HEK293 (cell line): ENCODE results near the gene S100A1.
A peak's percentile ranks its signal among the peaks of the same experiment; 100 is the strongest.

Experiments
- CTCF ChIA-PET: fragments of 350-600 bp; formaldehyde crosslinking; extraction: SDS; loops from one replicate; lab custom pipeline; 2021; ENCODE audit warnings: antibody characterized with exemption; lab: Yijun Ruan, JAX
- POLR2A ChIA-PET: fragments of 300-600 bp; formaldehyde crosslinking; extraction: SDS; loops from one replicate; lab custom pipeline; 2020; ENCODE audit warnings: antibody characterized with exemption, inconsistent platforms; lab: Yijun Ruan, JAX
- H3K27ac ChIP-seq: fragments of 200-500 bp; sonication (Bioruptor generic); 2 replicates; pipeline ENCODE4 v1.5.1; 2014; ENCODE audit warnings: low read depth, low read length, control low read depth, inconsistent platforms; ENCODE audit errors: extremely low read depth
- H3K36me3 ChIP-seq, 2 experiments: fragments of 200-500 bp in 1 of 2; sonication (Bioruptor generic) in 1 of 2; 1 replicate in 1 of 2; 2 replicates in 1 of 2; pipeline ENCODE4 v1.5.1; 2014 to 2017; ENCODE audit warnings: inconsistent platforms in 2 of 2, low read length in 2 of 2; ENCODE audit not compliant: control insufficient read depth in 2 of 2, insufficient read depth in 1 of 2
- H3K4me1 ChIP-seq: fragments of 200-500 bp; sonication (Bioruptor generic); 2 replicates; pipeline ENCODE4 v1.5.1; 2014; ENCODE audit warnings: mild to moderate bottlenecking, low read length, inconsistent platforms; ENCODE audit not compliant: control insufficient read depth, insufficient read depth
- H3K4me3 ChIP-seq: 2 replicates; pipeline ENCODE4 v1.5.1; 2011; ENCODE audit warnings: low read depth, mild to moderate bottlenecking, control low read depth, low read length, moderate library complexity
- H3K9me3 ChIP-seq: fragments of 200-500 bp; sonication (Bioruptor generic); 2 replicates; pipeline ENCODE4 v1.5.1; 2014; ENCODE audit warnings: low read depth, low read length, inconsistent platforms; ENCODE audit not compliant: control insufficient read depth, insufficient read depth
- EGR2 ChIP-seq: fragments of 450-650 bp; formaldehyde crosslinking; IDR thresholded peaks from 2 replicates; pipeline ENCODE4 v1.5.1; 2016; ENCODE audit warnings: low read depth, missing biosample characterization, missing genetic modification characterization
- HOXD13 ChIP-seq: sonication (generic); formaldehyde crosslinking; IDR thresholded peaks from 2 replicates; pipeline ENCODE4 v1.8.0; 2022; ENCODE audit warnings: missing genetic modification reagents, borderline replicate concordance
- IKZF3 ChIP-seq: fragments of 450-650 bp; IDR thresholded peaks from 2 replicates; pipeline ENCODE4 v1.5.0; 2018; ENCODE audit warnings: missing biosample characterization, mild to moderate bottlenecking, missing genetic modification characterization, moderate library complexity
- KLF9 ChIP-seq: fragments of 450-650 bp; formaldehyde crosslinking; IDR thresholded peaks from 2 replicates; pipeline ENCODE4 v1.5.1; 2016; ENCODE audit warnings: missing biosample characterization, missing genetic modification characterization, low read depth
- SCRT2 ChIP-seq: fragments of 450-650 bp; formaldehyde crosslinking; IDR thresholded peaks from 2 replicates; pipeline ENCODE4 v1.5.1; 2016; ENCODE audit warnings: missing biosample characterization, missing genetic modification characterization
- ZBTB17 ChIP-seq: fragments of 450-650 bp; formaldehyde crosslinking; IDR thresholded peaks from 2 replicates; pipeline ENCODE4 v1.5.1; 2016; ENCODE audit warnings: missing biosample characterization, missing genetic modification characterization
- ZNF324 ChIP-seq: fragments of 450-650 bp; formaldehyde crosslinking; IDR thresholded peaks from 2 replicates; pipeline ENCODE4 v1.5.1; 2016; ENCODE audit warnings: missing biosample characterization, missing genetic modification characterization
- ZNF341 ChIP-seq: fragments of 450-650 bp; formaldehyde crosslinking; IDR thresholded peaks from 2 replicates; pipeline ENCODE4; 2016; ENCODE audit warnings: low read depth, missing biosample characterization, missing genetic modification characterization
- ZNF585B ChIP-seq: fragments of 450-650 bp; formaldehyde crosslinking; IDR thresholded peaks from 2 replicates; pipeline ENCODE4 v1.5.1; 2016; ENCODE audit warnings: missing biosample characterization, missing genetic modification characterization
- ZNF600 ChIP-seq: fragments of 450-650 bp; formaldehyde crosslinking; IDR thresholded peaks from 2 replicates; pipeline ENCODE4 v1.5.1; 2016; ENCODE audit warnings: missing biosample characterization, missing genetic modification characterization
- TF ChIP-seq, protein P1 (sequence below): fragments of 450-650 bp; formaldehyde crosslinking; IDR thresholded peaks from 2 replicates; pipeline ENCODE4 v1.5.1; 2017; ENCODE audit warnings: missing biosample characterization, missing genetic modification characterization
- TF ChIP-seq, protein P2 (sequence below): fragments of 450-650 bp; formaldehyde crosslinking; IDR thresholded peaks from 2 replicates; pipeline ENCODE4 v1.5.1; 2016; ENCODE audit warnings: missing biosample characterization, missing genetic modification characterization
- TF ChIP-seq, protein P3 (sequence below): fragments of 450-650 bp; formaldehyde crosslinking; IDR thresholded peaks from 2 replicates; pipeline ENCODE4 v1.5.1; 2016; ENCODE audit warnings: missing biosample characterization, missing genetic modification characterization, low read depth
- TF ChIP-seq, protein P4 (sequence below): fragments of 450-650 bp; formaldehyde crosslinking; IDR thresholded peaks from 2 replicates; pipeline ENCODE4 v1.5.1; 2017; ENCODE audit warnings: missing biosample characterization, mild to moderate bottlenecking, missing genetic modification characterization, moderate library complexity
- TF ChIP-seq, protein P5 (sequence below): fragments of 450-650 bp; formaldehyde crosslinking; IDR thresholded peaks from 2 replicates; pipeline ENCODE4 v1.5.1; 2016; ENCODE audit warnings: missing biosample characterization, missing genetic modification characterization
- TF ChIP-seq, protein P6 (sequence below): fragments of 450-650 bp; formaldehyde crosslinking; IDR thresholded peaks from 2 replicates; pipeline ENCODE4 v1.5.1; 2016; ENCODE audit warnings: missing biosample characterization, missing genetic modification characterization, borderline replicate concordance
- TF ChIP-seq, protein P7 (sequence below): fragments of 450-650 bp; formaldehyde crosslinking; IDR thresholded peaks from 2 replicates; pipeline ENCODE4 v1.5.1; 2016; ENCODE audit warnings: missing biosample characterization, missing genetic modification characterization

Gene S100A1

DNA sequence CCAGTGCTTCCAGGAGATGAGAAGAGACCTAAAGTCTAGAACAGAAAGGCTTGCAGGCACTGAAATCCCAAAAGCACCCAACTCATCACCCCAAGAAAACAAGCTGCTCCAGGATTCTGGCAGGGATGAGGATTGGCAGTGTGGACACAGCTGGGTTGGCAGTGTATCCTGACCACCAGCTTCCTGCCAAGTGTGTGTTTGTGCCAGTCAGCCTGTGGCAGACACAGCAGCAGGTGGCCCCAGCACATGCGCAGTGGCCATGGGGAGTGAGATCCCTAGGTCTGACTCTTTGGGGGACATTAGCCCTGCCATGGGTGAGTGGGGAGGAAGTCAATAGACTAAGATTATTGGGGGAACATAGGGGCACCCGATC lies 21.6 kb downstream of the S100A1 start:
- Histone ChIP-seq H3K36me3 (peaks cover 7 to 26% of the 10 kb centered on the region in 2 experiments), H3K9me3 (no peaks in the 10 kb centered on the region), H3K4me1 (no peaks in the 10 kb centered on the region), H3K27ac (no peak overlapping the region), H3K4me3 (no peak overlapping the region)
- ChIA-PET POLR2A (interaction anchor here (1.5 to 2.7 kb wide), 3 partner anchors 9 to 16 kb away, joined by 5 to 16 read pairs (median 7); partner anchors contain the start of genes CHTOP and SNAPIN), CTCF (no interaction called here)
- TF ChIP-seq IKZF3 (tag by site-specific recombination) = no peak
- TF ChIP-seq SCRT2 (tag by site-specific recombination) = peak; percentile 34; the same call in 1 of the 2 replicates

DNA sequence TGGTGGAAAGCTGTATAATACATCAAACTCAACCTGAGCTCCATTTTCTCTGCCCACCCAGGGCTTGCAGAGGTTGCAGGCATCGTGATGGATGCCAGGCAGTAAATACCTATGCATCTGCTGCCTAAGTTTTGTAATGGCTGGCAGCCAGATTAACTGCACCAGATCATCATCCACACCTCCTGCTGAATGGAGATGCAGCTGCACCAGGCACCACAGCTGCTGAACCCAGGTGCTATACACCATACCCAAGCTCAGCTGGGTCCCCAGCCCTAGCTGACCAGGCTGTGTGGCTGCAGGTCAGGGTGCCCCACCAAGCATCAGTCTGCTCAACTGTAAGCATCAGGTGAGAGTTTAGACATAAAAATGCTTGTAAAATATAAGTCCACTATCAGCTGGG lies 23.5 kb downstream of the S100A1 start:
- peaks cover 0 to 7% of the 10 kb centered on the region in 2 experiments; a peak in 1 of 3 replicates for H3K36me3 ChIP-seq
- POLR2A ChIA-PET = interaction anchor here (0.6 to 2.2 kb wide), 5 partner anchors 8 to 114 kb away, joined by 3 to 9 read pairs (median 4); partner anchors contain the start of genes S100A1 and S100A13
- CTCF ChIA-PET = no interaction called here
- TF ChIP-seq ZNF324 (no peak), ZNF600 (tag by site-specific recombination) (0 out of 2 replicates have a peak, but pooled peaks have one; percentile 46), ZBTB17 (tag by site-specific recombination) (peak; percentile 83)
- no peak overlapping the region for H3K4me3 ChIP-seq
- no peaks in the 10 kb centered on the region for H3K4me1 ChIP-seq
- H3K9me3 ChIP-seq = no peaks in the 10 kb centered on the region
- H3K27ac ChIP-seq = no peak overlapping the region

DNA sequence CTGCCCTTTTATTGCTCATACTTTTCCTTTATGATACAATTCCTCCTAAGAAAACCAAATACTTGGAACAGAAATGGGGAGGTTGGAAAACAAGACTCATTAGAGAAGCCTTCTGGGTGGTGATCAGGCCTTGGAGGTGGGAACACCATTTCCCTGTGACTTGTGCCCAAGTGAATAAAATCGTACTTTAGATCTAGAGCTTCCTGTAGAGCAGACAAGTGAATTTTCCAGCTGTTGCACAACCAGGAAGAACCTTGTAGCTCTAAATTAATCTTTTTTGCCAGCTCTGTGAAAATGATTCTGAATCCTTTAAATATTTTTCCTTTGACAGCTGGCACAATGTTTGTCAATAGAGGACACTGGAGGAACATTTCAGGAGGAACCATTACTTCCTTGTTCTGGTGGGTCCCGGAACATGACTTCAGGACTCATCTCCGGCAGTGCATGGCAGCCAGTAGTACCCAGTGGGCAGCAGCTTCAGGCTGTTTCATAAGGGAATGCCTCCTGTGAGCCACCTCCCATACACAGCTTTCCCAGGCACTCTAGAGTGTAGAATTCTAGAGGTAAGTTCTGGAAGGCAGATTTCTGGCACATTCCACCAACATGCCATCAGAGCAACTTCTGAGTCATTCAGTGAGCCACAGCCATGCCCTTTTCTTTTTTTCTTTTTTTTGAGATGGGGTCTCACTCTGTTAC lies 24.7 kb downstream of the S100A1 start:
- no peaks in the 10 kb centered on the region for H3K9me3 ChIP-seq
- no peaks in the 10 kb centered on the region for H3K4me1 ChIP-seq
- no peak overlapping the region for H3K4me3 ChIP-seq
- ChIA-PET CTCF (interaction anchor here (1.2 kb wide), 2 partner anchors 25 to 144 kb away, joined by 3 read pairs; partner anchors contain the start of gene S100A13), POLR2A (interaction anchor here (0.6 to 2.2 kb wide), 6 partner anchors 9 to 39 kb away, joined by 3 to 9 read pairs (median 4); partner anchors contain the start of genes CHTOP, S100A1 and S100A13)
- no peak overlapping the region for H3K27ac ChIP-seq
- no peaks in the 10 kb centered on the region for H3K36me3 ChIP-seq
- TF ChIP-seq ZNF585B (tag by site-specific recombination) (no peak), HOXD13 (no peak), ZNF341 (tag by site-specific recombination) (no peak), EGR2 (tag by site-specific recombination) (no peak), KLF9 (tag by site-specific recombination) (no peak)
- TF ChIP-seq, protein P1, sequence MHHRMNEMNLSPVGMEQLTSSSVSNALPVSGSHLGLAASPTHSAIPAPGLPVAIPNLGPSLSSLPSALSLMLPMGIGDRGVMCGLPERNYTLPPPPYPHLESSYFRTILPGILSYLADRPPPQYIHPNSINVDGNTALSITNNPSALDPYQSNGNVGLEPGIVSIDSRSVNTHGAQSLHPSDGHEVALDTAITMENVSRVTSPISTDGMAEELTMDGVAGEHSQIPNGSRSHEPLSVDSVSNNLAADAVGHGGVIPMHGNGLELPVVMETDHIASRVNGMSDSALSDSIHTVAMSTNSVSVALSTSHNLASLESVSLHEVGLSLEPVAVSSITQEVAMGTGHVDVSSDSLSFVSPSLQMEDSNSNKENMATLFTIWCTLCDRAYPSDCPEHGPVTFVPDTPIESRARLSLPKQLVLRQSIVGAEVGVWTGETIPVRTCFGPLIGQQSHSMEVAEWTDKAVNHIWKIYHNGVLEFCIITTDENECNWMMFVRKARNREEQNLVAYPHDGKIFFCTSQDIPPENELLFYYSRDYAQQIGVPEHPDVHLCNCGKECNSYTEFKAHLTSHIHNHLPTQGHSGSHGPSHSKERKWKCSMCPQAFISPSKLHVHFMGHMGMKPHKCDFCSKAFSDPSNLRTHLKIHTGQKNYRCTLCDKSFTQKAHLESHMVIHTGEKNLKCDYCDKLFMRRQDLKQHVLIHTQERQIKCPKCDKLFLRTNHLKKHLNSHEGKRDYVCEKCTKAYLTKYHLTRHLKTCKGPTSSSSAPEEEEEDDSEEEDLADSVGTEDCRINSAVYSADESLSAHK = no peak
- TF ChIP-seq, protein P2, sequence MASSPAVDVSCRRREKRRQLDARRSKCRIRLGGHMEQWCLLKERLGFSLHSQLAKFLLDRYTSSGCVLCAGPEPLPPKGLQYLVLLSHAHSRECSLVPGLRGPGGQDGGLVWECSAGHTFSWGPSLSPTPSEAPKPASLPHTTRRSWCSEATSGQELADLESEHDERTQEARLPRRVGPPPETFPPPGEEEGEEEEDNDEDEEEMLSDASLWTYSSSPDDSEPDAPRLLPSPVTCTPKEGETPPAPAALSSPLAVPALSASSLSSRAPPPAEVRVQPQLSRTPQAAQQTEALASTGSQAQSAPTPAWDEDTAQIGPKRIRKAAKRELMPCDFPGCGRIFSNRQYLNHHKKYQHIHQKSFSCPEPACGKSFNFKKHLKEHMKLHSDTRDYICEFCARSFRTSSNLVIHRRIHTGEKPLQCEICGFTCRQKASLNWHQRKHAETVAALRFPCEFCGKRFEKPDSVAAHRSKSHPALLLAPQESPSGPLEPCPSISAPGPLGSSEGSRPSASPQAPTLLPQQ (tag by site-specific recombination) = no peak
- TF ChIP-seq, protein P3, sequence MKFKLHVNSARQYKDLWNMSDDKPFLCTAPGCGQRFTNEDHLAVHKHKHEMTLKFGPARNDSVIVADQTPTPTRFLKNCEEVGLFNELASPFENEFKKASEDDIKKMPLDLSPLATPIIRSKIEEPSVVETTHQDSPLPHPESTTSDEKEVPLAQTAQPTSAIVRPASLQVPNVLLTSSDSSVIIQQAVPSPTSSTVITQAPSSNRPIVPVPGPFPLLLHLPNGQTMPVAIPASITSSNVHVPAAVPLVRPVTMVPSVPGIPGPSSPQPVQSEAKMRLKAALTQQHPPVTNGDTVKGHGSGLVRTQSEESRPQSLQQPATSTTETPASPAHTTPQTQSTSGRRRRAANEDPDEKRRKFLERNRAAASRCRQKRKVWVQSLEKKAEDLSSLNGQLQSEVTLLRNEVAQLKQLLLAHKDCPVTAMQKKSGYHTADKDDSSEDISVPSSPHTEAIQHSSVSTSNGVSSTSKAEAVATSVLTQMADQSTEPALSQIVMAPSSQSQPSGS = no peak
- TF ChIP-seq, protein P4, sequence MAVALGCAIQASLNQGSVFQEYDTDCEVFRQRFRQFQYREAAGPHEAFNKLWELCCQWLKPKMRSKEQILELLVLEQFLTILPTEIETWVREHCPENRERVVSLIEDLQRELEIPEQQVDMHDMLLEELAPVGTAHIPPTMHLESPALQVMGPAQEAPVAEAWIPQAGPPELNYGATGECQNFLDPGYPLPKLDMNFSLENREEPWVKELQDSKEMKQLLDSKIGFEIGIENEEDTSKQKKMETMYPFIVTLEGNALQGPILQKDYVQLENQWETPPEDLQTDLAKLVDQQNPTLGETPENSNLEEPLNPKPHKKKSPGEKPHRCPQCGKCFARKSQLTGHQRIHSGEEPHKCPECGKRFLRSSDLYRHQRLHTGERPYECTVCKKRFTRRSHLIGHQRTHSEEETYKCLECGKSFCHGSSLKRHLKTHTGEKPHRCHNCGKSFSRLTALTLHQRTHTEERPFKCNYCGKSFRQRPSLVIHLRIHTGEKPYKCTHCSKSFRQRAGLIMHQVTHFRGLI (tag by site-specific recombination) = no peak
- TF ChIP-seq, protein P5, sequence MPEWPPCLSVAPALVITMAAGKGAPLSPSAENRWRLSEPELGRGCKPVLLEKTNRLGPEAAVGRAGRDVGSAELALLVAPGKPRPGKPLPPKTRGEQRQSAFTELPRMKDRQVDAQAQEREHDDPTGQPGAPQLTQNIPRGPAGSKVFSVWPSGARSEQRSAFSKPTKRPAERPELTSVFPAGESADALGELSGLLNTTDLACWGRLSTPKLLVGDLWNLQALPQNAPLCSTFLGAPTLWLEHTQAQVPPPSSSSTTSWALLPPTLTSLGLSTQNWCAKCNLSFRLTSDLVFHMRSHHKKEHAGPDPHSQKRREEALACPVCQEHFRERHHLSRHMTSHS = no peak
- TF ChIP-seq, protein P6, sequence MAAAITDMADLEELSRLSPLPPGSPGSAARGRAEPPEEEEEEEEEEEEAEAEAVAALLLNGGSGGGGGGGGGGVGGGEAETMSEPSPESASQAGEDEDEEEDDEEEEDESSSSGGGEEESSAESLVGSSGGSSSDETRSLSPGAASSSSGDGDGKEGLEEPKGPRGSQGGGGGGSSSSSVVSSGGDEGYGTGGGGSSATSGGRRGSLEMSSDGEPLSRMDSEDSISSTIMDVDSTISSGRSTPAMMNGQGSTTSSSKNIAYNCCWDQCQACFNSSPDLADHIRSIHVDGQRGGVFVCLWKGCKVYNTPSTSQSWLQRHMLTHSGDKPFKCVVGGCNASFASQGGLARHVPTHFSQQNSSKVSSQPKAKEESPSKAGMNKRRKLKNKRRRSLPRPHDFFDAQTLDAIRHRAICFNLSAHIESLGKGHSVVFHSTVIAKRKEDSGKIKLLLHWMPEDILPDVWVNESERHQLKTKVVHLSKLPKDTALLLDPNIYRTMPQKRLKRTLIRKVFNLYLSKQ = no peak
- TF ChIP-seq, protein P7, sequence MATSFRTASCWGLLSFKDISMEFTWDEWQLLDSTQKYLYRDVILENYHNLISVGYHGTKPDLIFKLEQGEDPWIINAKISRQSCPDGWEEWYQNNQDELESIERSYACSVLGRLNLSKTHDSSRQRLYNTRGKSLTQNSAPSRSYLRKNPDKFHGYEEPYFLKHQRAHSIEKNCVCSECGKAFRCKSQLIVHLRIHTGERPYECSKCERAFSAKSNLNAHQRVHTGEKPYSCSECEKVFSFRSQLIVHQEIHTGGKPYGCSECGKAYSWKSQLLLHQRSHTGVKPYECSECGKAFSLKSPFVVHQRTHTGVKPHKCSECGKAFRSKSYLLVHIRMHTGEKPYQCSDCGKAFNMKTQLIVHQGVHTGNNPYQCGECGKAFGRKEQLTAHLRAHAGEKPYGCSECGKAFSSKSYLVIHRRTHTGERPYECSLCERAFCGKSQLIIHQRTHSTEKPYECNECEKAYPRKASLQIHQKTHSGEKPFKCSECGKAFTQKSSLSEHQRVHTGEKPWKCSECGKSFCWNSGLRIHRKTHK = no peak
